Activated gamma-delta T cell treated with Interleukin-2 at 50 U/mL for 16 hours (primary cell): Measurements from ENCODE around the gene CNTN4.

ENCODE experiments used
- DNase-seq: peaks from one replicate; pipeline ENCODE4 v3.0.0-alpha.2; 2020

The CNTN4 gene

GRCh38 chr3:2274526-2274925 lies 175.9 kb downstream of the CNTN4 start:
- DNase-seq = no peak

GRCh38 chr3:2283818-2284217 lies 185.2 kb downstream of the CNTN4 start:
- no peak for DNase-seq

DNA sequence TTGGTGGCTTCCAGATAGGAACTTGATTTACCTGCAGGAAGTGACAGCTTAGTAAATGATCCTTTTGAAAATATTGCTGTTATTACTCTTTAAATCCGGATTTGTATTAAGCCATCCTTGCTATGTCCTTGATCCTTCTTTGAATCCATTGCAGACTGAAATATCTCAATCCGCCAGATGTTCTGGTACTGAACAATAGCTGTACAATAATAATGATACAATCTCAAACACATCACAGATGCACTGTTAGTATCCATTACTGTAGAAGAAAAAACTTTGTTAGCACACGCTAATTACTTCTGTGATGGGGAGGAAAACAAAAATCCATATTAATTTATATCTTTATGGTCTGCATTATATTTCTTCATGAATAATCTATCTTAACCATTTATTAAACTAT lies 202.3 kb downstream of the CNTN4 start:
- DNase-seq = no peak

- no peak for DNase-seq
These were observed 202.7 kb downstream of the CNTN4 start for GRCh38 chr3:2301361-2301760.

GRCh38 chr3:2303566-2303965 lies 204.9 kb downstream of the CNTN4 start:
- DNase-seq = no peak

DNA sequence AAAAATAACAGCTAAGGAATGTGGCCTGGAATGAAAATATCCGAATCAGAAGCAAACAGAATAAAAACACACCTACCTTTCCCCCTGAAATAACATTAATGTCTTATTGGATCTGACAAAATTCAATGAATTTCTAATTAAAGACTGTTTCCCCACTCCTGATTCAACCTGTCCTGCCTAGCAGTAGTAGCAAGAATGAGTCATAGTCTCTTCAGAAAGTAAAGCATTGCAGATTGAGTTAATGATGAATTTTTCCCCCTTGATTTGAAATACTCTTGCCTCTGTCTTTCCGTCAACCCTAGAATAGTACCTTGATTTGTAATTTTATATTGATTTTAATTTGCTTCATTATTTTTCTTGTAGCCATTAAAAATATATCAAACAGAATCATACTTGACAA lies 212.4 kb downstream of the CNTN4 start:
- DNase-seq = no peak

DNA sequence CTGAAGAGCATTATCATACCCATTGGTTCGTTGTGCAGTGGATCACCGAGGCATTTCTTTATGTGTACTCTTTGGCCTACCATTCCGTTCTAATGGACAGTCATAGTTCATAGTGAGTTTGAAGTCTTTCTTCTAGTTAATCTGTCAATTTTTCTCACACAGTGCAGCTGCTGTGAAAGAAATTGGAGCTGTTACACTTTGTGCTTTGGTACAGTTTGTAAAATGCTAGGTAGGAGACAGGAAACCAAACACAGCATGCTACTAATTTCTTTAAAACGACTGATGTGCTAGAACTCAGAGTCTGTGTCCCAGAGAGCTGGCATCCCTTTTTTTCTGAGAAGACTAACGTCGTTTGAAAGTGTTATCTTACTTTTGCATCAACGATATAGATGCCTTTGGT lies 218.9 kb downstream of the CNTN4 start:
- no peak for DNase-seq

- DNase-seq = no peak
These were observed 236.3 kb downstream of the CNTN4 start for GRCh38 chr3:2334921-2335320.

DNA sequence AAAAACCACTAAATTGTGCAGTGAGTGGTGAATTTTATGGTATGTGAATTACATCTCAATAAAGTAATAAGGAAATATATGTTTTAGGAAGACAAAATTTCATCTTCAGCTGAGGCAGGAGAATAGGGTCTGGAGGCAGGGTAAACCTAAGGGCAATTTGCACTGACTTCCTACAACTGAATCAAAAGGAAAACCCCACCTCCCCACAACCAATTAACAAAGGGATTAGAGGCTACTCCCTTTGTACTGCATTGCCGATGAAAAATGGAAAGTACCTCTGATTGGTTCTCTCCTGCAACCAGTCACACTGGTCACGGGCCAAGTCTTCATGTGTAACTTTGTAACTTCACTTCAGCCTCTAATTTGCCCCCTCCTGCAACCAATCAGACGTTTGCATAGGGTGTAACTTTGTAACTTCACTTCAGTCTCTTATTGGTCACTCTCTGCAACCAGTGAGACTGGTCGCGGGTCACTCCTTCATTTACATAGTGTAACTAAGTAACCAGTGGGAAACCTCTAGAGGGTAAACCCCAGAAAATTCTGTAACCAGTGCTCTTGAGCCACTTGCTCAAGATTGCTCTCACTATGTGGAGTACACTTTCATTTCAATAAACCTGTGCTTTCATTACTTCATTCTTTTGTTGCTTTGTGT lies 244.5 kb downstream of the CNTN4 start:
- DNase-seq = no peak

DNA sequence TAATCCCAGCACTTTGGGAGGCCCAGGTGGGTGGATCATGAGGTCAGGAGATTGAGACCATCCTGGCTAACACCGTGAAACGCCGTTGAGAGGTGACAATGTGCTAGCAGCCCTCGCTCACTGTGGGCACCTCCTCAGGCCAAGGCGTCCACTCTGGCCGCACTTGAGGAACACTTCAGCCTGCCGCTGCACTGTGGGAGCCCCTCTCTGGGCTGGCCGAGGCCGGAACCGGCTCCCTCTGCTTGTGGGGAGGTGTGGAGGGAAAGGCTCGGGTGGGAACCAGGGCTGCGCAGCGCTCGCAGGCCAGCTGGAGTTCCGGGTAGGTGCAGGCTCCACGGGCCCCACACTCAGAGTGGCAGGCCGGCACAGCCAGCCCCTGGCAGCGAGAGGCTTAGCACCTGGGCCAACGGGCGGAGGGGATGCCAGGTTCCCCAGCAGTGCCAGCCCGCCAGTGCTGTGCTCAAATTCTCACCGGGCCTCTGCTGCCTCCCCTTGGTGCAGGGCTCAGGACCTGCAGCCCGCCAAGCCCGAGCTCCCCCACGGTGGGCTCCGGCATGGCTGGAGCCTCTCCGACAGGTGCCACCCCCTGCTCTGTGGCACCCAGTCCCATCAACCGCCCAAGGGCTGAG lies 253.6 kb downstream of the CNTN4 start:
- no peak for DNase-seq

GRCh38 chr3:2354702-2355101 lies 256.0 kb downstream of the CNTN4 start:
- DNase-seq = no peak

- no peak for DNase-seq
These were observed 257.8 kb downstream of the CNTN4 start for GRCh38 chr3:2356298-2356950.

DNA sequence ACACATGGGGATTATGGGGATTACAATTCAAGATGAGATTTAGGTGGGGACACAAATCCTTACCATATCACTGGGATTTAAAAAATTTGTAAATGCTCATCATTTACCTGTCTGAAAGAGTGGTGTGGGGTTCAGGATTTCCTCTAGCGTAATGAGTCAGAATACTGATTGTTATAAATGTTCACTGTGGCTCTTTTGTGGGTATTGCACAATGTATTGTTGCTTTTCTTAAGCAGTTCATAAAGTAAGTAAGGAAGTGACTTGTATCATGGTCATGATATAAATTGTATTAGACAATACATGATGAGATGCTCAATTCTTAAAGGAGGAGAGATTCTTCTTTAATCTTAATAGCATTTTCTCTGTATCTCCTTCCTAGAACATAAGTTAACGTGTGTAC lies 262.1 kb downstream of the CNTN4 start:
- DNase-seq = no peak

- no peak for DNase-seq
These were observed 263.5 kb downstream of the CNTN4 start for GRCh38 chr3:2362122-2362521.

DNA sequence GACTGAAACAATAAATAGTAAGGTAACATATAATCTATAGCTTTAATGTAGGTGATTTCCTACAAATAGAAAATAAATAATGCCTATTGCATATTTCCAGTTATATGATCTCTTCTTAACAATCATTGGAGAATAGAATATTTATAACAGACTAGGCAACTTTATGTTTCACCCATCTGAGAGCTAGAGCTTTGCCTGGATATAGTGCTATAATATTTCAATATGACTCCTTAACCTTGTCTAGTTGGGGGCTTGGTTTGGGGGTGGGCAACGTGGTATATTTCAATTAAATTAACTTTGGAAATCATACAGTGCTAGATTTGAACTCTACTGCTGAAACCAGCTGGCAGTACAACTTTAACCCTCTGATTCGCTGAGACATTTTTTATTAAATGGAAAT lies 265.2 kb downstream of the CNTN4 start:
- DNase-seq = no peak

DNA sequence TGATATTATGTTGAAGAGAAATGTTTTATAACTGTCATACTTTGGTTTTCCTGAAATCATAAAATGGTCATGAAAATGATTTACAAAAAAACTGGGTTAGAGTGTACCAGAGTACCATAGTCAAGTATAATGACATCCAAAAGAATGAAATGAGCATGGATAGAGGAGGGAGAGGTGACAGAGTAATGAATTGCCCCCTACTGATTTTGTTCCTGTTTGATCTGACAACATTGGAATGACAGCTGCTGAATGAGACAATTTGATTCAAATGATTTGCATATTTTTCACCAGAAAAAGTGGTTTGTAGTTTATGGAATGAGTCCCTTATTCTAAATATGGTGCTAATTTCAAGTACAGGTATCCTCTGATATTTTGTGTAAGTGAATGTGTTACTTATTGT lies 271.7 kb downstream of the CNTN4 start:
- no peak for DNase-seq

DNA sequence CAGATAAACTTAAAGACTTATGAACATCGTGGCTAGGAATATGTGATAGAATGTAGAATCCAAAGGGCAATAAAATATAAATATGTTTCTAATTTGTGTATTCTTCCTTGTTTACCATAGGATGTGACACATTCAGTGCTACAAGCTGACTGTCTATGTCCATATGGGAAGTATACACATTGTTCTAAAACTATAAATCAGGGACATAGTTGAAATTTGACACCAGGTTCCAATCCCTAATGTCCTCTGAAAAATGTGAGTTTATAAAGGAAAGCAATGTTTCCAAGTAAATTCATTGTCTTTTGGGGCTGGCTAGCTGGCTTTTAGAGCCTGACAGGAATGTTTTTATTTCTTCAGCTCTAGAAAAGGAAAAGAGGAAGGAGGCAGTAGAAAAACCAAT lies 273.6 kb downstream of the CNTN4 start:
- no peak for DNase-seq

GRCh38 chr3:2375376-2375775 lies 276.7 kb downstream of the CNTN4 start:
- DNase-seq = no peak

GRCh38 chr3:2377281-2377680 lies 278.6 kb downstream of the CNTN4 start:
- no peak for DNase-seq

GRCh38 chr3:2390926-2391532 lies 292.4 kb downstream of the CNTN4 start:
- no peak for DNase-seq

DNA sequence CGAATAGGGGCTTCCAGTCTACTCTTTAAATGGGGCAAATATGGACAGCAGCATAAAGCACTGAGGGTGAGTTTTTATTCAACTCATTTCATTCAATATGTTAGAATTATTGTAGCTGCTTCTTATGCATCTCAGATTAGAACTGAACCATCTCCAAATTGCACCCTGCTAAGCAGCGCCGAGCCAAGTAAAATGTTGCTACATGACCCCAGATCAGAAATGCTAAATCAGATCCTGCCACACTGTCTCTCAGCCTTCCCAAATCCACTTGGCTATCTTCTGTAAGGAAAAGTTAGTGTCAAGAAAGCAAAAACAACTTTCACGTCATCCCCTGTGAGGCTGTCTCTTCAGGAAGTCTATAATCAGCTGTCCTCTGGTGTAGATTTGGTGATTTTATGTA lies 293.2 kb downstream of the CNTN4 start:
- no peak for DNase-seq

DNA sequence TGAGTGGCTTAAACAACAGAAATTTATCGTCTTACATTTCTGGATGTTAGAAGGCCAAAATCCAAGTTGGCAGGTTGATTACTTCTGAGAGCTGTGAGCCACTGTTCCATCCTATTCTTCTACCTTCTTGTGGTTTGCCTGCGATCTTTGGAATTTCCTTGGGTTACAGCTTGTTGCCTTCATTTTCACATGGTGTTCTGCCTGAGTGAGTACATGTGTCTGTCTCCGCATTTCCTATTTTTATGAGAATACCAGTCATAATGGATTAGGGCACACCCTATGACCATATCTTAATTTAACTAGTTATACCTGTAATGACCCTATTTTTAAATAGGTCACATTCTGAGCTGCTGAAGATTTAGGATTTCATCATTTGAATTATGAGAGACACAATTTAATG lies 294.3 kb downstream of the CNTN4 start:
- DNase-seq = no peak

DNA sequence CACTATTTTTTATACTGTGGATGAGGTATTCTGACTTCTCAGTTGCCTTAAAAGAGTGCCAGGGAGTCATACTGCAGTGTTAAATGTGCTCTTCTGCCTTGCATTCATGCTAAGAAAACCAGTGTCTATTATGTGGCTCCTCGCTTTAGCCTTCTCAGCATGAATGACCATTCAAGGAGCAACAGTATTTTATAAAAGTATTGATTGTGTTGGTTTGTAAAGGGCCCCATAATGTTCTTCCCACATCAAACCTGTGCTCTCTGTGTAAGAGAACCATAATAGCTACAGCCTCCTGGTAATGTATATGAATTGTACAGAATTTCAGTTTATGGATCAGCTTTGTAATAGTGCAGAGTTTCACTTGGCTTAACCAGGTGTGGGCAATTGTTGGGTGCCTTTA lies 316.4 kb downstream of the CNTN4 start:
- no peak for DNase-seq

GRCh38 chr3:2420919-2421318 lies 322.3 kb downstream of the CNTN4 start:
- no peak for DNase-seq
